Measurements from ENCODE around the gene NUDT13.

The NUDT13 gene

GRCh38 chr10:73167458-73167782 is 57.2 kb downstream of the NUDT13 start:
- peak; percentile 13 for DNase-seq

GRCh38 chr10:73167783-73168464 is 57.7 kb downstream of the NUDT13 start, which contains the start of the genes ECD and FAM149B1:
TSS of gene ECD (minus strand) at chr10:73168008. CDS start at chr10:73163937, 4,071 bp downstream.
TSS of gene FAM149B1 (plus strand) at chr10:73168119. CDS start at chr10:73168340, 221 bp downstream.
- DNase-seq, result peak; percentile 93

GRCh38 chr10:73168465-73168803 is 58.2 kb downstream of the NUDT13 start:
- DNase-seq, result no peak

GRCh38 chr10:73169320-73169719 is 59.1 kb downstream of the NUDT13 start:
- no peak for DNase-seq

- no peak for DNase-seq
Observed at GRCh38 chr10:73172867-73173266, 62.6 kb downstream of the NUDT13 start.

GRCh38 chr10:73174148-73174925 is 64.1 kb downstream of the NUDT13 start:
- no peak for DNase-seq

All from stimulated activated CD4-positive, alpha-beta T cell treated with anti-CD3 and anti-CD28 coated beads, Interleukin-1b, Interleukin-23, amount 100 ng/mL, for 48 hours (primary cell).